Measurements from ENCODE around the gene GNG7. TPM values are rescaled to one million over a fixed set of nuclear protein-coding genes. Genes with fewer than 3 reads are reported as not detected.
"Not testable (repeated sequence)": the region's sequence is repeated elsewhere in the genome, so short reads cannot be mapped to it uniquely, and the experiment has no call there.

Gene GNG7
- polyA plus RNA-seq, 1 of the 3 experiments (the other 2 are of a cell fraction): 2.2 TPM

- Histone ChIP-seq H3K9ac (no peak overlapping the region), H3K9me3 (no peaks in the 10 kb centered on the region), H2AFZ (ENCODE audit: low read depth) (no peak overlapping the region), H3F3A (replicated peaks; ENCODE audit: insufficient read depth) (no peaks in the 10 kb centered on the region), H3K4me2 (no peak overlapping the region), H3K4me3 (ENCODE audit: low read depth in 2 of 2, low read length in 1 of 2) (no peak overlapping the region), H3K79me2 (ENCODE audit: insufficient read depth) (no peaks in the 10 kb centered on the region), H3K4me1 (ENCODE audit: control insufficient read depth in 1 of 2, insufficient read depth in 2 of 2, low read depth in 1 of 2, low read length in 1 of 2) (no peaks in the 10 kb centered on the region), H3K27ac (ENCODE audit: low read depth in 2 of 2, low read length in 1 of 2) (no peak overlapping the region), H4K20me1 (ENCODE audit: insufficient read depth) (no peaks in the 10 kb centered on the region), H3K27me3 (ENCODE audit: insufficient read depth) (peaks cover 10% of the 10 kb centered on the region; the same call in 1 of the 2 replicates), H3K9me2 (no peaks in the 10 kb centered on the region), H3K36me3 (replicated peaks in 1 of 2; ENCODE audit: control insufficient read depth in 1 of 2, insufficient read depth in 2 of 2, low read length in 1 of 2) (no peaks in the 10 kb centered on the region)
- CTCF ChIA-PET: interaction anchor here (5.1 to 6.6 kb wide), 2 partner anchors 10 to 106 kb away, joined by 61 to 142 read pairs; no protein-coding TSS in a partner anchor
- DNase-seq: no peak
- POLR2A ChIA-PET: no interaction called here
- TF ChIP-seq TEAD4 (IDR thresholded peaks at IDR 0.05; ENCODE audit: borderline replicate concordance, insufficient read depth) (no peak), FOSL2 (IDR thresholded peaks at IDR 0.05; ENCODE audit: borderline replicate concordance, low read depth) (no peak), TCF12 (IDR thresholded peaks at IDR 0.05) (no peak), SMC3 (IDR thresholded peaks at IDR 0.05; ENCODE audit: low read depth, low read length) (no peak), RAD21 (IDR thresholded peaks at IDR 0.05; ENCODE audit: low read length) (no peak), RXRA (IDR thresholded peaks at IDR 0.05; ENCODE audit: borderline replicate concordance, low read depth) (no peak), IRF3 (IDR thresholded peaks at IDR 0.05; ENCODE audit: low read depth, low read length) (no peak), MEF2A (IDR thresholded peaks at IDR 0.05; ENCODE audit: borderline replicate concordance, low read depth) (no peak), PBX3 (IDR thresholded peaks at IDR 0.05) (no peak), USF2 (IDR thresholded peaks at IDR 0.05; ENCODE audit: borderline replicate concordance, low read depth, low read length) (no peak)
- 43% methylated on average over 6 of the region's 16 CpGs for WGBS (ENCODE audit: low lambda C conversion rate)
Measured at GRCh38 chr19:2645826-2646225, 56.7 kb downstream of the GNG7 start.

GRCh38 chr19:2643123-2643737 lies 59.3 kb downstream of the GNG7 start:
- H3K27me3 ChIP-seq (ENCODE audit: insufficient read depth): peaks cover 10% of the 10 kb centered on the region; the same call in 1 of the 2 replicates
- H3K27ac ChIP-seq (ENCODE audit: low read depth in 2 of 2, low read length in 1 of 2); H3K9ac ChIP-seq; H2AFZ ChIP-seq (ENCODE audit: low read depth); H3K4me3 ChIP-seq (ENCODE audit: low read depth in 2 of 2, low read length in 1 of 2); H3K36me3 ChIP-seq (replicated peaks in 1 of 2; ENCODE audit: control insufficient read depth in 1 of 2, insufficient read depth in 2 of 2, low read length in 1 of 2); POLR2A ChIA-PET; H3K9me3 ChIP-seq; H3K4me1 ChIP-seq (ENCODE audit: control insufficient read depth in 1 of 2, insufficient read depth in 2 of 2, low read depth in 1 of 2, low read length in 1 of 2); H3F3A ChIP-seq (replicated peaks; ENCODE audit: insufficient read depth); H3K4me2 ChIP-seq; DNase-seq; H3K9me2 ChIP-seq; H3K79me2 ChIP-seq (ENCODE audit: insufficient read depth); H4K20me1 ChIP-seq (ENCODE audit: insufficient read depth): not testable (repeated sequence)
- WGBS (ENCODE audit: low lambda C conversion rate): 66% methylated on average over 26 of the region's 38 CpGs
- CTCF ChIA-PET: interaction anchor here (1.5 kb wide), 1 partner anchor 106 kb away, joined by 5 read pairs; no protein-coding TSS in a partner anchor
